Smooth muscle cell of the brain vasculature (primary cell): Measurements from ENCODE around the gene FRMD6.
A peak's percentile ranks its signal among the peaks of the same experiment; 100 is the strongest.

Experiments
- DNase-seq: peaks from one replicate; pipeline ENCODE4 v3.0.0-alpha.2; 2012; ENCODE audit warnings: low read depth, low spot score

The FRMD6 gene

GRCh38 chr14:51666826-51667225, 15.1 kb downstream of the FRMD6 start:
- DNase-seq, result no peak

- no peak for DNase-seq
Measured at GRCh38 chr14:51668870-51669269, 17.2 kb downstream of the FRMD6 start.

- no peak for DNase-seq
Measured at GRCh38 chr14:51674294-51675002, 22.7 kb downstream of the FRMD6 start.

GRCh38 chr14:51676549-51676948, 24.8 kb downstream of the FRMD6 start:
- no peak for DNase-seq

GRCh38 chr14:51677266-51677665, 25.6 kb downstream of the FRMD6 start:
- DNase-seq, result no peak

DNA sequence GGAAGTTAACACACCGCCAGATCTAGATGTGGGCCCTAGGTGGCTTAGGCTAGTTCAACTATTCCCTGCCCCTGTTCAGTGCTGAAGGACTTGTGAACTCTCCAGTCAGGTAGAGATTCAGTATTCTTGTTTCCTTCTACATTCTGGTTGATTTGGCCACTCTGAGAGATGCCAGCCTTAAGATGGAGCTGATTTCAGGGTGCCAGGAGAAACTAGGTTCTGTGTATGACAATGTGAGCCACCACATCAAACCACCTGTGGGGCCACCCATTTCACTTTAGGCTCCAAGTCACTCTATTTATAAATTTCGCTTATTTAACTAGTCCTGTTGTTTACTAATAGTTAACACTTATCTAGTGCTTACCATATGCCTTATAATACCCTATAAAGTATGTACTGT, 26.0 kb downstream of the FRMD6 start:
- DNase-seq, result no peak

DNA sequence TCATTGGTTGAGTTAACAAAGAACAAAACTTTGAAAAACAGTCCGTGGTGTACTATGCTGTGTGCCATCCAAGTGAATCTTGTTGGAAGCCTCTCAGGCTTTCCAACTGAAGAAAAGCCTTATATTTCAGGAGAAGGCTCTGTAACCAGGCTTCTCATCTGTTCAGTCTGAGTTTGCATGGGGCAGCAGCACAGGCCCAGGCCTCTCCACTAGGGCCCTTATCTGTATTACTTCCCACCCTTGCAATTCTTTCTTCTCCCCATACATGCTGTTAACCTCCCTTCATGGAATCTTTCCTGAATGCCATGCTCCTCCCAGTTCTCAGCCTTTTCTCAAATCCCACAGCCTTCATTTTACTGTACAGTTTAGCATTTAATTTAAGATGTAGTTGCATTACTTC, 28.3 kb downstream of the FRMD6 start:
- DNase-seq, result no peak

DNA sequence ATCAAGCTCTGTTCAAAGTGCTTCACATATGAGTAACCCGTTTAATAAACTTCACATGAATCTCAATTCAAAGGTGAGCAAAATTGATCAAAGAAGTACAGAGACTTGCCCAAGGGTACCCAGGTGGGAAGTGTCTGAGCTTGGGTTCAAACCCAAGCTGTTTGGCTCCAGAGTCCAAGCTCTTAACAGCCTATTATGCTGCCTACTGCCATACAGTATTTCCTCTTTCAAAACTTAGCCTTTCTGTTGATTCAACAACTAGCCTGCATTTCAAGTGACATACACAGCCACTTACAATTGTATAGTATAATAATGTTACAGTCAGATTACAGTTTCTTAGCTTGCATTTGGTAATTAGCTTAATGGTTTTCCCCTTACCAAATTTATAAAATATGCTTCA, 29.7 kb downstream of the FRMD6 start:
- no peak for DNase-seq

DNA sequence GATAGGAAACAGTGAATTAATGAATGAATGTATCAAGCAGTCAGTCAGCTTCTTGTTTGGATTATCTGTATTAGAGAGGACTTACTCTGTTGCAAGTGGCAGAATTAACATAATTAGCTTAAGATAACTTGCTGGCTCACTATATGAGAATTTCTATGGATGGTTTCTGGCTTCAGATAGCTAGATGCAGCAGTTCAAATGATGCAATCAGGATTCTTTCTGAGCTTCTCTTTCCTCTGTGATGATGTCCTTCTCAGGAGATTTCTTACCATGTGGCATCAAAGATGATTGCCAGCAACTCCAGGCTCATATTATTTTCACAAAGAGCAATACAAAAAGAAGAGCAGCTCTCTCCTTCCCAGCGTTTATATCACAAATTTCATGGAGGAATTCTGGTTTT, 30.7 kb downstream of the FRMD6 start:
- no peak for DNase-seq

- no peak for DNase-seq
Measured at GRCh38 chr14:51684760-51685159, 33.0 kb downstream of the FRMD6 start.

- DNase-seq, result no peak
Measured at GRCh38 chr14:51691176-51691575, 39.5 kb downstream of the FRMD6 start.

GRCh38 chr14:51692646-51693045, 40.9 kb downstream of the FRMD6 start:
- no peak for DNase-seq

- DNase-seq, result no peak
Measured at GRCh38 chr14:51697848-51698247, 46.1 kb downstream of the FRMD6 start.

DNA sequence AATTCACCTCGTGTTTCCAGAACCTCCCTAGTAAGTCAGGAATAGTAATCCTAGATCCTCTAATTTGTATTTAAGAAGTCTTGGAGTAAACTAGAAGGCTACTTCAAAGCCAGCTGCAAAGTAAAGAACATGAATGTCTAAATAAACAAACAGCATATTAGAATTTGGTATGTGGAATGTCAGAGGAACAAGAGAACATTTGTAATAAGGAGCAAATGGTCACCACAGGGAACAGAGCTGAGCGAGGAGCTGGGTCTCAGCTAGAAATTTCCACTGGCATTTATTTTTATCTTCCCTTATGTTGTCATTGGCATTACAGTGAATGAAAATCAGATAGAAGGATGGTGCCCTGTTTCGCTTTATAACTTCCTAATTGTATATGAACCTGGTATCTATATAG, 50.2 kb downstream of the FRMD6 start:
- DNase-seq, result peak; percentile 69

DNA sequence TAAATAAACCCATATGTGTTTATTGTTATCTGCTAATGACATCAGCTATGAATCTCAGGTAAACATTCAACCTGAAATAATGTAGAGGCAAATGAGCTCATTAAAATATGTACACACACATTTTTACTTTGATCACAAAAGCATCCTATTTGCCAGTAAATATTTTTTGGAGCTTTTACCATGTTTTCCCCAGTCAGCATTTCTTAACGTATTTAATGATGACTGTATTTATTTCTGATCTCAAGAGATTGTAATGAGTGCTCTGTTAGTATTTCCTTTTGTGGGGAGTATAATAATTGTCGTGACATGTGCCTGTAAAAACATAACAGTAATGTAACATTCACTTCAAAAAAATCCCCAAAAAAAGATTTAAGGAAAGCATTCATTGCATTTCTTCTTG, 52.1 kb downstream of the FRMD6 start:
- no peak for DNase-seq

DNA sequence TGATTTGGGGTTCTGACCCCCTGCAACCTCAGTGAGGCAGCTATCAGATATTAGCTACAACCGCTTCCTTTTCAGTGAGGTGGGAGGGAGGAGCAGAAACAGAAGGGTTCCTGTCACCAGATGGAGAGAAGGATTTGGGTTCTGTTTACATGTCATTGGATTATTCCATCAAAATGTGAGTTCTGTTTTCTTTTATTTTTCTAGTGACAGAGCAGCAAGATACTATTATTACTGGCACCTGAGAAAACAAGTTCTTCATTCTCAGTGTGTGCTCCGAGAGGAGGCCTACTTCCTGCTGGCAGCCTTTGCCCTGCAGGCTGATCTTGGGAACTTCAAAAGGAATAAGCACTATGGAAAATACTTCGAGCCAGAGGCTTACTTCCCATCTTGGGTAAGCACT, 52.8 kb downstream of the FRMD6 start:
- DNase-seq, result peak; percentile 96

GRCh38 chr14:51707327-51707726, 55.6 kb downstream of the FRMD6 start:
- no peak for DNase-seq

GRCh38 chr14:51711505-51711904, 59.8 kb downstream of the FRMD6 start:
- no peak for DNase-seq

- no peak for DNase-seq
Measured at GRCh38 chr14:51715250-51715649, 63.5 kb downstream of the FRMD6 start.

DNA sequence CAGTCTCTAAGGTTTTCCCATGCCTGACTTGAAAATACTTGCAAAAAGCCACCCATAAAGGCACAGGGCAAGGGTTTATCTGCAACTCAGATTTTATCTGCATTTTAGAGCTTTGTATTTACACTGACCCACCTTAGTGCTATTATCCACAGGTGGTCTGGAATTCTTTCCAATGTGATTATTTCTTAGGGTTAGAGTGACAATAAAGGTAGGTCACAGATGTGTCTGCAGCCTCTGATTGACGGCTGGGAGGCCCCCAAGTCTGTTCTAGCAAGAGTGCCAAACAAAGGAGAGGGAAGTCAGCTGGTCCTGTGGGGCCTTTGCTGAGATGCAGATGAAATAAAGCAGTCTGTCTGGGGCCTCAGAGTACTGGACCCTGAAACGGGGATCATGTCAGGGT, 64.0 kb downstream of the FRMD6 start:
- no peak for DNase-seq

- no peak for DNase-seq
Measured at GRCh38 chr14:51716610-51717009, 64.9 kb downstream of the FRMD6 start.

DNA sequence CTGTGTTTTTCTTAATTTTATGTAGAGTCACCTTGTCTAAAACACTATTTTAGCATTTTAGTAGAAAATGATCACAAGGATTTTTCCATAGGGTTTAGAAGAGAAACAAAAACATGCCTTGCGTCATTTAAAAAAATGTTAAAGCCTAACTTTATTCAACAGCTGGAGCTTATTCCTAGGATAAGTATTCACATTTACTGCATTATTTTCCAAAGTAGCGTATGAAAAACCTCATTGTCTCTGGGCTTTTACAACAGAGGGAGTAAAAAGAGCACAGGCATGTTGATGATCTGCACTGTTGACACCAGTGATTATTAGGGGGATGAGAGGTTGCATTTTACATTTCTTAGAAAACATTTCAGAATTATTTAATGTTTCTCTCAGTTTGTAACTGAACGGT, 66.1 kb downstream of the FRMD6 start:
- DNase-seq, result no peak

DNA sequence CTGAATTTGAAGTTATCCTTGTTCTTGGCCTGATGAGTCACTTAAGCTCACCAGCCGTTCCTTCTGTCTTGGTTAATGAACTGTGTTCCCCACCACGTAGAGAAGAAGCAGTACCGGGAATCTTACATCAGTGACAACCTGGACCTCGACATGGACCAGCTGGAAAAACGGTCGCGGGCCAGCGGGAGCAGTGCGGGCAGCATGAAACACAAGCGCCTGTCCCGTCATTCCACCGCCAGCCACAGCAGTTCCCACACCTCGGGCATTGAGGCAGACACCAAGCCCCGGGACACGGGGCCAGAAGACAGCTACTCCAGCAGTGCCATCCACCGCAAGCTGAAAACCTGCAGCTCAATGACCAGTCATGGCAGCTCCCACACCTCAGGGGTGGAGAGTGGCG, 68.2 kb downstream of the FRMD6 start:
- DNase-seq, result no peak

DNA sequence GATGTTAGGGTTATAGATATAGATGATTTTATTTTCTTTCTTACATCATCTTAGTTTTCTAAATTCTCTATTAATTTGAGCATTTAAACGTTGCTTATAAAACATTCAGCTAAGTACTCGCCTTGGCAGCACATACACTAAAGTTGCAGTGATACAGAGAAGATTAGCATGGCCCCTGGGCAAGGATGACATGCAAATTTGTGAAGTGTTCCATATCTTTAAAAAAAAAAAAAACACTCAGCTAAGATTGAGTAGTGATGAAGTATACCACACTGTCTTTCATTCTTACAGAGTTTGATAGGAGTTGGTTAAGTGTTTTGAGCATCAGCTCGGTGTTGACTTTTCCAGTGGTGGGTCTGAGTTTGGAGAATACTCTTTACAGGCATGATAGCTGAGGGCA, 72.3 kb downstream of the FRMD6 start:
- DNase-seq, result no peak
